Osteoblast (primary cell): ENCODE results near the gene PRLR. TPM values are rescaled to one million over a fixed set of nuclear protein-coding genes. Genes with fewer than 3 reads are reported as not detected.

Experiments used
- DNase-seq: peaks from one replicate; pipeline ENCODE4 v3.0.0; 2011; ENCODE audit warnings: low spot score, mixed read lengths; ENCODE audit not compliant: insufficient read length; ENCODE audit errors: missing footprints
- H2AFZ ChIP-seq: 2 replicates; pipeline ENCODE4 v1.6.0; 2011; ENCODE audit warnings: mild to moderate bottlenecking, low read length
- H3K27ac ChIP-seq: 2 replicates; pipeline ENCODE4 v1.5.1; 2011; ENCODE audit warnings: mild to moderate bottlenecking, low read depth, low read length, moderate library complexity
- H3K27me3 ChIP-seq: 2 replicates; pipeline ENCODE4 v1.6.0; 2012; ENCODE audit warnings: mild to moderate bottlenecking, control low read depth, inconsistent platforms, low read length, moderate library complexity; ENCODE audit not compliant: insufficient read depth
- H3K36me3 ChIP-seq: 2 replicates; pipeline ENCODE4 v1.5.1; 2011; ENCODE audit warnings: mild to moderate bottlenecking, low read length, control low read depth, moderate library complexity; ENCODE audit not compliant: insufficient read depth
- H3K4me1 ChIP-seq: 2 replicates; pipeline ENCODE4 v1.5.1; 2011; ENCODE audit warnings: mild to moderate bottlenecking, low read length, control low read depth, moderate library complexity; ENCODE audit not compliant: insufficient read depth
- H3K4me2 ChIP-seq: 2 replicates; pipeline ENCODE4 v1.6.0; 2011; ENCODE audit warnings: mild to moderate bottlenecking, low read length; ENCODE audit not compliant: insufficient read depth
- H3K4me3 ChIP-seq: fragments of 200-600 bp; sonication (generic); 3 replicates; pipeline ENCODE4 v1.5.1; 2012; ENCODE audit warnings: mild to moderate bottlenecking, low read length, inconsistent platforms; ENCODE audit not compliant: insufficient read depth
- H3K79me2 ChIP-seq: 2 replicates; pipeline ENCODE4 v1.6.0; 2012; ENCODE audit warnings: mild to moderate bottlenecking, low read length, control low read depth, inconsistent platforms; ENCODE audit not compliant: insufficient read depth
- H3K9me3 ChIP-seq: 2 replicates; pipeline ENCODE4 v1.5.1; 2011; ENCODE audit warnings: low read depth, low read length, control low read depth
- H4K20me1 ChIP-seq: 2 replicates; pipeline ENCODE4 v1.6.0; 2012; ENCODE audit warnings: mild to moderate bottlenecking, low read length, control low read depth; ENCODE audit not compliant: insufficient read depth
- total RNA-seq: library from RNA; depleted of rRNA; stranded (reverse); fragments of >200 nt; gene quantifications from 2 replicates; pipeline ENCODE4 v1.2.3, GENCODE V29; 2012
- TF ChIP-seq, protein P1 (sequence below): IDR thresholded peaks from 2 replicates; pipeline ENCODE4 v1.5.1; 2011; ENCODE audit warnings: mild to moderate bottlenecking, low read depth, low read length, moderate library complexity; ENCODE audit errors: extremely low read depth

The PRLR gene
- total RNA-seq, 1 donor: under 0.01 TPM

DNA sequence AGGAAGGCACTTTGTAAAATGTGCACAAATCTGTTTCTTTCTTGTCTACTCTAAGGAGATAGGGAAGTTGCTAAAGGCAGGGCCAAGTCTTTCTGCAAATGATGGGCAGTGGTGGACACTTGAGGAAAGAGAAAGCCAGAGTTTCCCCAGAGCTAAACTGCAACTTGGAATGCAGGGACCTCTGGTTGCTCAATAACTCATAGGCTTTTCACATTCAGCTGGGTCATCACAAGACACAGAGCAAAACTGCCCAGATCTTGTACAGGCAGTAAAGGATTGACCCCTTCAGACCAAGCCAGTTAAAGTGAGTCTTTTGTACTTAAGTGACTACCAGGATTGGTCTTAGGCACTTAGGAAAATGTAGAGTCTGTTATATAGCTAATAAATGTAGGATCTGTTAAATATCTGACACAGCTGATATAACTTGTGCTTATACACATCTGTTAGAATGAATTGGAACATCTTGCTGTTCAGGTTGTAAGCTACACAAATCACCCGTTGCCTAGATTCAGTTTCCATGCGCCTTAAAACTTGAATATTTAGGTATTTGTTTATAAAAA, 169.0 kb downstream of the PRLR start:
- no peak overlapping the region for H3K27ac ChIP-seq
- peaks cover 3% of the 10 kb centered on the region for H3K27me3 ChIP-seq
- H2AFZ ChIP-seq: no peak overlapping the region
- no peaks in the 10 kb centered on the region for H3K79me2 ChIP-seq
- TF ChIP-seq, protein P1, sequence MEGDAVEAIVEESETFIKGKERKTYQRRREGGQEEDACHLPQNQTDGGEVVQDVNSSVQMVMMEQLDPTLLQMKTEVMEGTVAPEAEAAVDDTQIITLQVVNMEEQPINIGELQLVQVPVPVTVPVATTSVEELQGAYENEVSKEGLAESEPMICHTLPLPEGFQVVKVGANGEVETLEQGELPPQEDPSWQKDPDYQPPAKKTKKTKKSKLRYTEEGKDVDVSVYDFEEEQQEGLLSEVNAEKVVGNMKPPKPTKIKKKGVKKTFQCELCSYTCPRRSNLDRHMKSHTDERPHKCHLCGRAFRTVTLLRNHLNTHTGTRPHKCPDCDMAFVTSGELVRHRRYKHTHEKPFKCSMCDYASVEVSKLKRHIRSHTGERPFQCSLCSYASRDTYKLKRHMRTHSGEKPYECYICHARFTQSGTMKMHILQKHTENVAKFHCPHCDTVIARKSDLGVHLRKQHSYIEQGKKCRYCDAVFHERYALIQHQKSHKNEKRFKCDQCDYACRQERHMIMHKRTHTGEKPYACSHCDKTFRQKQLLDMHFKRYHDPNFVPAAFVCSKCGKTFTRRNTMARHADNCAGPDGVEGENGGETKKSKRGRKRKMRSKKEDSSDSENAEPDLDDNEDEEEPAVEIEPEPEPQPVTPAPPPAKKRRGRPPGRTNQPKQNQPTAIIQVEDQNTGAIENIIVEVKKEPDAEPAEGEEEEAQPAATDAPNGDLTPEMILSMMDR: no peak
- no peak overlapping the region for H3K4me2 ChIP-seq
- H3K4me3 ChIP-seq: no peak overlapping the region
- no peaks in the 10 kb centered on the region for H3K9me3 ChIP-seq
- no peaks in the 10 kb centered on the region for H3K4me1 ChIP-seq
- H4K20me1 ChIP-seq: no peaks in the 10 kb centered on the region
- no peaks in the 10 kb centered on the region for H3K36me3 ChIP-seq
- no peak for DNase-seq

DNA sequence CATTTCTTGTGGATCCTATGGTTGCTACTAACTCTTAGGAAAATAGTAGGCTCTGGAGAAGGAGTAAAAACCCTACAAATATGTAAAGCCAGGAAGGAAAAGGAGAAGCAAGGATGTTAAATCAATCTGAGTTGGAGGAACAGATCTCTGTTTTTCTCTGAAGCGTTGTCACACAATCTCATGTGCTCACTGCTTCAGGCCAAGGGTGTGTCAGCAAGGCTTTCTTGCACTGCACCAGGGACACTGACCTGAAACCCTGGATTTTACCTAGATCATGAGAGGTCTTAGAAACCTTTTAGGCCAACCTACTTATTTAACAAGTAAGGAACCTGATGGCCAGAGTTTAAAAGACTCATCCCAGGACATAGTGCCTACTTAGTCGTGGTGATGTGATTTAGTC, 170.1 kb downstream of the PRLR start:
- H3K79me2 ChIP-seq: no peaks in the 10 kb centered on the region
- peaks cover 2% of the 10 kb centered on the region for H3K4me1 ChIP-seq
- no peak for DNase-seq
- no peak overlapping the region for H3K4me2 ChIP-seq
- H2AFZ ChIP-seq: no peak overlapping the region
- H3K36me3 ChIP-seq: no peaks in the 10 kb centered on the region
- H3K27ac ChIP-seq: no peak overlapping the region
- no peaks in the 10 kb centered on the region for H4K20me1 ChIP-seq
- peaks cover 3% of the 10 kb centered on the region for H3K27me3 ChIP-seq
- TF ChIP-seq, protein P1: no peak
- no peaks in the 10 kb centered on the region for H3K9me3 ChIP-seq
- no peak overlapping the region for H3K4me3 ChIP-seq

DNA sequence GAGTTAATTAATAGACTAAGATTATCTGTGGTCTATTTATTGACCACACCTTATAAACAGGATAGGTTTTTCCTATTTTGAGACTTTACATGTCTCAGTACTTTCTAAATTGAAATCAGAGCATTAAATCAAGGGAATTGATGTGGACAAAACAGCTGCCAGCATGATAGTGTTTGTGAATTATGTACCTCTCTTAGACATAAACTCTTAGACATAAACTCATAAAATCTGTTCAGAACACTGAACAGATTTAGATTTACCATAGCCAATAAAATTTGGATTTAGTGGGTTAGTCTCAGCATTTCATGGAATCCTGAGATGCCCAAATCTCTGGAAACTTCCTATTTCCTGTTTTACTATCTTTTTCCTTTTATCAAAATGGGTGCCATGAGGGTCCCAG, 171.0 kb downstream of the PRLR start:
- H3K4me1 ChIP-seq: peaks cover 3% of the 10 kb centered on the region
- H3K27me3 ChIP-seq: peaks cover 3% of the 10 kb centered on the region
- no peak overlapping the region for H2AFZ ChIP-seq
- TF ChIP-seq, protein P1: no peak
- no peaks in the 10 kb centered on the region for H3K9me3 ChIP-seq
- no peak overlapping the region for H3K4me2 ChIP-seq
- no peaks in the 10 kb centered on the region for H3K36me3 ChIP-seq
- no peaks in the 10 kb centered on the region for H3K79me2 ChIP-seq
- no peaks in the 10 kb centered on the region for H4K20me1 ChIP-seq
- no peak overlapping the region for H3K4me3 ChIP-seq
- DNase-seq: no peak
- no peak overlapping the region for H3K27ac ChIP-seq

DNA sequence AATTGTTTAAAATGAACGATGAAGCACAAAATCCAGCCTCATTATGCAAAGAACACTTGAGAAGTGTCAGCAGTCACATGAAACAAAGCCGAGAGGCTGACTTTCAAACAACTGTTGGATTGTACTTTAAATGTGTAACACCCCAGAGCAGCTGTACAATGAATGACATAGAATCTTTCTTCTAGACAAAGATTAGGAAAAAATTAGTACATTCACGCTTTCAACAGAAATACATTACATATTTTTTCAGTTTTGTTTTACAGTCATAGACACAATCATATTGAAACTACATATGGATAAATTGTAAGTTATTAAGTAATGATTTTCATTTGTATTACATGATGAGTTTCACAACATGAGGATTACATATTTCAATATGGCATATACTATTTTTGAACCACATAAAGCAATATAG, 171.9 kb downstream of the PRLR start:
- Histone ChIP-seq H3K4me1 (peaks cover 3% of the 10 kb centered on the region), H3K36me3 (no peaks in the 10 kb centered on the region), H3K4me3 (no peak overlapping the region), H3K4me2 (no peak overlapping the region), H3K27ac (no peak overlapping the region), H3K79me2 (no peaks in the 10 kb centered on the region), H4K20me1 (no peaks in the 10 kb centered on the region), H3K9me3 (no peaks in the 10 kb centered on the region), H3K27me3 (no peaks in the 10 kb centered on the region), H2AFZ (no peak overlapping the region)
- DNase-seq: no peak
- TF ChIP-seq, protein P1: no peak
